GM12878 (cell line): ENCODE results near the gene RIPK3.

ENCODE experiments used
- CHD2 ChIP-seq: IDR thresholded peaks from 2 replicates; pipeline ENCODE4 v1.6.1; 2011; ENCODE audit warnings: low read depth, low read length, improper control_type of control experiment, borderline replicate concordance
- DPF2 ChIP-seq: fragments of 450-650 bp; IDR thresholded peaks from 2 replicates; pipeline ENCODE4 v1.6.1; 2017; ENCODE audit warnings: mild to moderate bottlenecking
- E2F8 ChIP-seq: fragments of 450-650 bp; IDR thresholded peaks from 2 replicates; pipeline ENCODE4 v1.6.1; 2018; ENCODE audit warnings: mild to moderate bottlenecking, low read depth, moderate library complexity; ENCODE audit not compliant: partially characterized antibody
- MAX ChIP-seq: IDR thresholded peaks from 2 replicates; pipeline ENCODE4 v1.6.1; 2012; ENCODE audit warnings: low read depth, low read length, improper control_type of control experiment
- POLR2A ChIP-seq: IDR thresholded peaks from 2 replicates; pipeline ENCODE4 v1.6.1; 2011; ENCODE audit warnings: low read depth, mild to moderate bottlenecking, low read length
- POLR2AphosphoS2 ChIP-seq: IDR thresholded peaks from 2 replicates; pipeline ENCODE4 v1.6.1; 2011; ENCODE audit warnings: low read depth, mild to moderate bottlenecking, low read length, improper control_type of control experiment, moderate library complexity
- RAD21 ChIP-seq: IDR thresholded peaks from 2 replicates; pipeline ENCODE4 v1.6.1; 2011; ENCODE audit warnings: mild to moderate bottlenecking, low read depth, low read length, moderate library complexity; ENCODE audit not compliant: insufficient read depth

DNA sequence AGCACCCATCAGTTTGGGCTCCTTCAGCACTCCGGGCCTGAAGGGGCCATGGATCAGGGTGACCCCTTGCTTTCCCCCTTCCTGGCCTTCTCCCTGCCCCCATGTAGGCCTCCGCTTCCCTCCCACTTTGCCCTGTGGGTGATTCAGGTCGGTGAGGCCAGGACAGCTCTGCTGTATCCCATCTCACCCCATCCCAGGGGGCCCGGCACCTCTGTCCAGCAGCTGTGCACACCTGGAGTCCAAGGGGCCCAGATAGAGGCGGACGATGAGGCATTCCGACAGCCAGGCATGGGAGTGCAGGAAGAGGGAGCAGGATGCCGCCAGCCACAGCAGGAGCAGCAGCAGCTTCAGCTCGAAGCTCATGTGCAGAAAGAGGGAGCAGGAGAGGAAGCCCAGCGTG is 17.1 kb downstream of the RIPK3 start:
- TF ChIP-seq RAD21 (no peak), DPF2 (no peak), POLR2A (no peak), CHD2 (no peak), MAX (no peak), POLR2AphosphoS2 (no peak), E2F8 (no peak)
